HG03139 (cell line): Measurements from ENCODE around the gene ZNF341.
A peak's percentile ranks its signal among the peaks of the same experiment; 100 is the strongest.
"Not testable (repeated sequence)": the region's sequence is repeated elsewhere in the genome, so short reads cannot be mapped to it uniquely, and the experiment has no call there.

Experiments
- ATAC-seq: cut with Tn5 transposase; IDR thresholded peaks from one replicate; pipeline ENCODE4 v1.9.1; 2021; ENCODE audit not compliant: unreplicated experiment

Gene ZNF341

GRCh38 chr20:33791959-33792597 lies 60.3 kb downstream of the ZNF341 start:
- no peak for ATAC-seq

- ATAC-seq = not testable (repeated sequence)
These were observed 60.8 kb downstream of the ZNF341 start for GRCh38 chr20:33792598-33792989.

GRCh38 chr20:33793011-33793931 lies 61.5 kb downstream of the ZNF341 start:
- ATAC-seq = no peak

GRCh38 chr20:33796263-33796906 lies 64.6 kb downstream of the ZNF341 start:
- no peak for ATAC-seq

GRCh38 chr20:33796907-33797544 lies 65.2 kb downstream of the ZNF341 start:
- no peak for ATAC-seq

- ATAC-seq = no peak
These were observed 66.6 kb downstream of the ZNF341 start for GRCh38 chr20:33798444-33798843.

- no peak for ATAC-seq
These were observed 72.1 kb downstream of the ZNF341 start for GRCh38 chr20:33803921-33804337.

GRCh38 chr20:33808388-33808787 lies 76.6 kb downstream of the ZNF341 start:
- ATAC-seq = no peak

GRCh38 chr20:33810259-33810658 lies 78.5 kb downstream of the ZNF341 start:
- no peak for ATAC-seq

GRCh38 chr20:33810885-33811775 lies 79.3 kb downstream of the ZNF341 start, which contains the start of gene CHMP4B:
TSS of gene CHMP4B (plus strand) at chr20:33811348. CDS start at chr20:33811469, 121 bp downstream.
- ATAC-seq = peak; percentile 86

- no peak for ATAC-seq
These were observed 80.0 kb downstream of the ZNF341 start for GRCh38 chr20:33811776-33812151.

- ATAC-seq = no peak
These were observed 80.5 kb downstream of the ZNF341 start for GRCh38 chr20:33812152-33812849.

- ATAC-seq = no peak
These were observed 81.2 kb downstream of the ZNF341 start for GRCh38 chr20:33812908-33813462.

GRCh38 chr20:33814238-33814712 lies 82.5 kb downstream of the ZNF341 start:
- no peak for ATAC-seq

GRCh38 chr20:33815671-33816070 lies 83.9 kb downstream of the ZNF341 start:
- no peak for ATAC-seq

- no peak for ATAC-seq
These were observed 84.4 kb downstream of the ZNF341 start for GRCh38 chr20:33816191-33816590.

GRCh38 chr20:33817411-33817810 lies 85.6 kb downstream of the ZNF341 start:
- ATAC-seq = no peak

- ATAC-seq = no peak
These were observed 87.7 kb downstream of the ZNF341 start for GRCh38 chr20:33819456-33819855.

GRCh38 chr20:33820362-33820761 lies 88.6 kb downstream of the ZNF341 start:
- no peak for ATAC-seq
